IMR-90 (cell line): ENCODE results near the gene NIPAL3. TPM values are rescaled to one million over a fixed set of nuclear protein-coding genes. Genes with fewer than 3 reads are reported as not detected.

Source experiments
- ATAC-seq: fragments of 200-7000 bp; cut with Tn5 transposase; 2 replicates; pipeline ENCODE4 v1.9.1; 2020; ENCODE audit warnings: low read depth, mild to moderate bottlenecking, moderate library complexity
- BruUV-seq: library from RNA; stranded (reverse); fragments of 400-500 nt; replicated peaks from 2 replicates; lab custom pipeline; 2021; lab: Mats Ljungman, UMichigan
- CTCF ChIA-PET: fragments of 300-600 bp; formaldehyde crosslinking; extraction: SDS; loops from one replicate; lab custom pipeline; 2021; ENCODE audit warnings: antibody characterized with exemption; lab: Yijun Ruan, JAX
- POLR2A ChIA-PET: fragments of 300-600 bp; sonication (Branson Sonifier 250); formaldehyde crosslinking; loops from one replicate; lab custom pipeline; 2022; ENCODE audit warnings: antibody characterized with exemption; ENCODE audit not compliant: unreplicated experiment; lab: Charles Lee
- DNase-seq: peaks from one replicate; pipeline ENCODE4 v3.0.0; 2013
- H2AFZ ChIP-seq: replicated peaks from 2 replicates; pipeline ENCODE3; 2013; ENCODE audit warnings: low read length, mild to moderate bottlenecking; ENCODE audit not compliant: poor library complexity
- H2AK5ac ChIP-seq: 2 replicates; pipeline ENCODE4 v1.6.1; 2013; ENCODE audit warnings: low read depth, low read length, inconsistent platforms
- H2AK9ac ChIP-seq: replicated peaks from 2 replicates; pipeline ENCODE3; 2013; ENCODE audit warnings: mild to moderate bottlenecking, low read depth, low read length, moderate library complexity; ENCODE audit not compliant: poor library complexity
- H2BK120ac ChIP-seq: 2 replicates; pipeline ENCODE4 v1.6.1; 2013; ENCODE audit warnings: low read depth, low read length, inconsistent platforms
- H2BK15ac ChIP-seq: 3 replicates; pipeline ENCODE4 v1.6.1; 2013; ENCODE audit warnings: low read depth, low read length, inconsistent platforms
- H2BK20ac ChIP-seq: 2 replicates; pipeline ENCODE4 v1.6.1; 2013; ENCODE audit warnings: low read depth, mild to moderate bottlenecking, inconsistent platforms, low read length, moderate library complexity
- H2BK5ac ChIP-seq: 2 replicates; pipeline ENCODE4 v1.6.1; 2013; ENCODE audit warnings: mild to moderate bottlenecking, low read depth, low read length, inconsistent platforms; ENCODE audit not compliant: poor library complexity, severe bottlenecking
- H3K14ac ChIP-seq: replicated peaks from 2 replicates; pipeline ENCODE4 v1.6.1; 2013; ENCODE audit warnings: low read depth, low read length, inconsistent platforms
- H3K18ac ChIP-seq: 2 replicates; pipeline ENCODE4 v1.6.1; 2013; ENCODE audit warnings: low read depth, low read length, control low read depth
- H3K23ac ChIP-seq: 2 replicates; pipeline ENCODE4 v1.6.1; 2013; ENCODE audit warnings: low read depth, low read length, inconsistent platforms
- H3K27ac ChIP-seq: 2 replicates; pipeline ENCODE4 v1.5.1; 2013; ENCODE audit warnings: mild to moderate bottlenecking, control low read depth, low read length; ENCODE audit not compliant: insufficient read depth
- H3K27me3 ChIP-seq: 2 replicates; pipeline ENCODE4 v1.6.1; 2013; ENCODE audit warnings: low read length; ENCODE audit not compliant: control insufficient read depth, insufficient read depth
- H3K36me3 ChIP-seq: 2 replicates; pipeline ENCODE4 v1.6.1; 2013; ENCODE audit warnings: low read length, mixed read lengths; ENCODE audit not compliant: control insufficient read depth, insufficient read depth
- H3K4ac ChIP-seq: 2 replicates; pipeline ENCODE4 v1.6.1; 2013; ENCODE audit warnings: low read depth, low read length, inconsistent platforms
- H3K4me1 ChIP-seq: 2 replicates; pipeline ENCODE4 v1.6.1; 2013; ENCODE audit warnings: low read length, mixed read lengths; ENCODE audit not compliant: control insufficient read depth, insufficient read depth
- H3K4me2 ChIP-seq: 2 replicates; pipeline ENCODE4 v1.6.1; 2013; ENCODE audit warnings: low read depth, mild to moderate bottlenecking, control low read depth, low read length, moderate library complexity
- H3K4me3 ChIP-seq: 2 replicates; pipeline ENCODE4 v1.5.1; 2013; ENCODE audit warnings: low read depth, mild to moderate bottlenecking, control low read depth, low read length, moderate library complexity; ENCODE audit not compliant: insufficient read depth
- H3K56ac ChIP-seq: 2 replicates; pipeline ENCODE4 v1.6.1; 2013; ENCODE audit warnings: low read length, inconsistent platforms; ENCODE audit not compliant: insufficient read depth; ENCODE audit errors: extremely low read depth
- H3K79me1 ChIP-seq, 2 experiments: 2 replicates each; pipeline ENCODE4 v1.6.1; 2013; ENCODE audit warnings: low read length in 2 of 2, inconsistent platforms in 1 of 2, low read depth in 1 of 2
- H3K9ac ChIP-seq: 2 replicates; pipeline ENCODE4 v1.6.1; 2013; ENCODE audit warnings: low read depth, low read length, control low read depth
- H3K9me1 ChIP-seq: 2 replicates; pipeline ENCODE4 v1.6.1; 2013; ENCODE audit warnings: low read length, inconsistent platforms; ENCODE audit not compliant: insufficient read depth
- H3K9me3 ChIP-seq: 2 replicates; pipeline ENCODE4 v1.6.1; 2013; ENCODE audit warnings: low read length; ENCODE audit not compliant: control insufficient read depth, insufficient read depth
- H4K20me1 ChIP-seq: 2 replicates; pipeline ENCODE4 v1.6.1; 2013; ENCODE audit warnings: low read length, inconsistent platforms; ENCODE audit not compliant: insufficient read depth
- H4K5ac ChIP-seq: 2 replicates; pipeline ENCODE4 v1.6.1; 2013; ENCODE audit warnings: mild to moderate bottlenecking, low read depth, low read length, control low read depth
- H4K8ac ChIP-seq, 2 experiments: 2 replicates each; pipeline ENCODE4 v1.6.1; 2013; ENCODE audit warnings: low read depth in 2 of 2, low read length in 2 of 2, control low read depth in 1 of 2, inconsistent platforms in 1 of 2
- H4K91ac ChIP-seq: 2 replicates; pipeline ENCODE4 v1.6.1; 2013; ENCODE audit warnings: low read depth, low read length, inconsistent platforms; ENCODE audit not compliant: insufficient read depth
- BHLHE40 ChIP-seq: fragments of 150-350 bp; IDR thresholded peaks from 2 replicates; pipeline ENCODE4 v1.6.1; 2016; ENCODE audit warnings: mild to moderate bottlenecking, low read depth, low read length
- CEBPB ChIP-seq: IDR thresholded peaks from 2 replicates; pipeline ENCODE4 v1.6.1; 2012; ENCODE audit warnings: low read depth, low read length, improper control_type of control experiment
- CHD1 ChIP-seq: IDR thresholded peaks from 2 replicates; pipeline ENCODE4 v1.6.1; 2012; ENCODE audit warnings: low read depth, low read length, improper control_type of control experiment
- CTCF ChIP-seq: conservative IDR thresholded peaks from 2 replicates; pipeline ENCODE4 v1.5.1; 2012; ENCODE audit warnings: mild to moderate bottlenecking, low read depth, low read length, improper control_type of control experiment
- FOS ChIP-seq: fragments of 150-350 bp; IDR thresholded peaks from 2 replicates; pipeline ENCODE4 v1.6.1; 2016; ENCODE audit warnings: low read depth, low read length
- MAFK ChIP-seq: IDR thresholded peaks from 2 replicates; pipeline ENCODE4 v1.6.1; 2012; ENCODE audit warnings: low read depth, low read length, improper control_type of control experiment
- MAZ ChIP-seq: IDR thresholded peaks from 2 replicates; pipeline ENCODE4 v1.6.1; 2012; ENCODE audit warnings: low read depth, mild to moderate bottlenecking, low read length, improper control_type of control experiment, moderate library complexity, borderline replicate concordance
- MXI1 ChIP-seq: IDR thresholded peaks from 2 replicates; pipeline ENCODE4 v1.6.1; 2012; ENCODE audit warnings: low read depth, mild to moderate bottlenecking, low read length, moderate library complexity, borderline replicate concordance
- NFE2L2 ChIP-seq: fragments of 150-350 bp; IDR thresholded peaks from 2 replicates; pipeline ENCODE4 v1.6.1; 2016; ENCODE audit warnings: low read depth, mild to moderate bottlenecking, low read length
- POLR2A ChIP-seq: IDR thresholded peaks from 2 replicates; pipeline ENCODE4 v1.6.1; 2012; ENCODE audit warnings: mild to moderate bottlenecking, low read depth, low read length
- RAD21 ChIP-seq: IDR thresholded peaks from 2 replicates; pipeline ENCODE4 v1.6.1; 2012; ENCODE audit warnings: low read length, improper control_type of control experiment
- RCOR1 ChIP-seq: IDR thresholded peaks from 2 replicates; pipeline ENCODE4 v1.6.1; 2012; ENCODE audit warnings: mild to moderate bottlenecking, low read length, improper control_type of control experiment; ENCODE audit not compliant: insufficient replicate concordance
- RFX5 ChIP-seq: IDR thresholded peaks from 2 replicates; pipeline ENCODE4 v1.8.0; 2012; ENCODE audit warnings: low read depth, mild to moderate bottlenecking, low read length, moderate library complexity
- SMC3 ChIP-seq: fragments of 150-350 bp; IDR thresholded peaks from 2 replicates; pipeline ENCODE4 v1.6.1; 2016; ENCODE audit warnings: low read depth, mild to moderate bottlenecking, antibody characterized with exemption, low read length, moderate library complexity
- USF2 ChIP-seq: fragments of 150-350 bp; IDR thresholded peaks from 2 replicates; pipeline ENCODE4 v1.6.1; 2017; ENCODE audit warnings: mild to moderate bottlenecking, antibody characterized with exemption, low read length, low read depth
- WGBS, 2 experiments: methylation state at CpG; one replicate each; pipeline versions ENCODE4 v1.1.5 to v1.1.7; 2013; ENCODE audit warnings: missing lambda C conversion rate in 2 of 2; ENCODE audit not compliant: insufficient read length in 1 of 2; ENCODE audit errors: extremely low coverage in 2 of 2; 5-methylcytosine and 5-hydroxymethylcytosine counted together
- dilution Hi-C: fragments of 300-500 bp; cut with HindIII; formaldehyde crosslinking; loops from one replicate; pipeline ENCODE4 v1.14.3; 2018; ENCODE audit warnings: low sequenced_read_pairs; ENCODE audit not compliant: unreplicated experiment
- in situ Hi-C: fragments of 300-500 bp; cut with MboI; formaldehyde crosslinking; loops from 3 replicates; pipeline ENCODE4 v1.14.3; 2019; ENCODE audit warnings: low sequenced_read_pairs, inconsistent platforms, mixed read lengths
- intact Hi-C: fragments of 100-400 bp; cut with micrococcal nuclease; formaldehyde crosslinking; loops from 2 replicates; pipeline ENCODE4 v1.10.0; 2022
- polyA plus RNA-seq, 3 experiments: library from polyadenylated mRNA; depleted of rRNA; stranded (reverse); fragments of >200 nt; gene quantifications; 2 replicates each; pipeline ENCODE4 v1.2.3, GENCODE V29; 2012; ENCODE audit warnings: low replicate concordance in 1 of 3
- total RNA-seq: library from RNA; depleted of rRNA; stranded (reverse); fragments of >200 nt; gene quantifications from 2 replicates; pipeline ENCODE4 v1.2.3, GENCODE V29; 2012
- TF ChIP-seq, protein P1 (sequence below): fragments of 150-350 bp; IDR thresholded peaks from 2 replicates; pipeline ENCODE4 v1.6.1; 2016; ENCODE audit warnings: low read depth, mild to moderate bottlenecking, low read length, moderate library complexity, borderline replicate concordance

The NIPAL3 gene
- total and polyA plus RNA-seq, 2 of the 4 experiments (the other 2 are of a cell fraction), result 55.0 to 123 TPM

- H2AFZ ChIP-seq, result no peak overlapping the region
- ATAC-seq (no peak), DNase-seq (no peak)
- no peaks in the 10 kb centered on the region for H4K20me1 ChIP-seq
- no peak overlapping the region for H4K8ac ChIP-seq
- H4K5ac ChIP-seq, result no peak overlapping the region
- H3K4me1 ChIP-seq, result no peaks in the 10 kb centered on the region
- no peak overlapping the region for H2BK120ac ChIP-seq
- no peak overlapping the region for H3K56ac ChIP-seq
- no peak overlapping the region; the same call in 1 of the 2 replicates for H2AK5ac ChIP-seq
- no peaks in the 10 kb centered on the region for H3K79me1 ChIP-seq
- WGBS, 2 experiments, result no CpG with 5 or more reads among the region's 2 CpGs
- H3K18ac ChIP-seq, result no peak overlapping the region
- no peaks in the 10 kb centered on the region for H3K9me3 ChIP-seq
- no peak overlapping the region for H3K23ac ChIP-seq
- H4K91ac ChIP-seq, result no peak overlapping the region
- H3K27ac ChIP-seq, result no peak overlapping the region
- TF ChIP-seq MXI1, result no peak
- no peak for TF ChIP-seq FOS
- no peak for TF ChIP-seq USF2
- no peak for TF ChIP-seq MAFK
- TF ChIP-seq RCOR1, result no peak
- TF ChIP-seq CEBPB, result no peak
- TF ChIP-seq MAZ, result no peak
- TF ChIP-seq NFE2L2, result no peak
- TF ChIP-seq SMC3, result no peak
- TF ChIP-seq CHD1, result no peak
- no peak for TF ChIP-seq CTCF
- no peak for TF ChIP-seq RFX5
- TF ChIP-seq BHLHE40, result no peak
- TF ChIP-seq, protein P1, sequence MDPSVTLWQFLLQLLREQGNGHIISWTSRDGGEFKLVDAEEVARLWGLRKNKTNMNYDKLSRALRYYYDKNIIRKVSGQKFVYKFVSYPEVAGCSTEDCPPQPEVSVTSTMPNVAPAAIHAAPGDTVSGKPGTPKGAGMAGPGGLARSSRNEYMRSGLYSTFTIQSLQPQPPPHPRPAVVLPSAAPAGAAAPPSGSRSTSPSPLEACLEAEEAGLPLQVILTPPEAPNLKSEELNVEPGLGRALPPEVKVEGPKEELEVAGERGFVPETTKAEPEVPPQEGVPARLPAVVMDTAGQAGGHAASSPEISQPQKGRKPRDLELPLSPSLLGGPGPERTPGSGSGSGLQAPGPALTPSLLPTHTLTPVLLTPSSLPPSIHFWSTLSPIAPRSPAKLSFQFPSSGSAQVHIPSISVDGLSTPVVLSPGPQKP, result no peak
- no peak for TF ChIP-seq POLR2A
- TF ChIP-seq RAD21, result no peak
- dilution Hi-C loops, result no loop called here
- intact Hi-C loops, result no loop called here
- H3K27me3 ChIP-seq, result no peaks in the 10 kb centered on the region
- H3K9ac ChIP-seq, result no peak overlapping the region
- H2AK9ac ChIP-seq, result no peak overlapping the region
- ChIA-PET POLR2A (no interaction called here), CTCF (interaction anchor here (0.9 to 1.1 kb wide), 2 partner anchors 9 to 11 kb away, joined by 4 to 5 read pairs; no protein-coding TSS in a partner anchor)
- in situ Hi-C loops, result no loop called here
- no peak overlapping the region; the same call in 1 of the 2 replicates for H3K14ac ChIP-seq
- no peak overlapping the region for H3K4me2 ChIP-seq
- no peaks in the 10 kb centered on the region; the same call in 1 of the 2 replicates for H3K9me1 ChIP-seq
- no peak overlapping the region for H2BK20ac ChIP-seq
- no peak overlapping the region for H3K4me3 ChIP-seq
- H3K36me3 ChIP-seq, result no peaks in the 10 kb centered on the region
- no peak overlapping the region for H3K4ac ChIP-seq
- no peak overlapping the region for H2BK5ac ChIP-seq
- H2BK15ac ChIP-seq, result no peak overlapping the region
- no TSS peak for BruUV-seq
Measured at GRCh38 chr1:24481101-24481500, 65.5 kb downstream of the NIPAL3 start.
